ENCODE data around the gene PGAP1.

DNA sequence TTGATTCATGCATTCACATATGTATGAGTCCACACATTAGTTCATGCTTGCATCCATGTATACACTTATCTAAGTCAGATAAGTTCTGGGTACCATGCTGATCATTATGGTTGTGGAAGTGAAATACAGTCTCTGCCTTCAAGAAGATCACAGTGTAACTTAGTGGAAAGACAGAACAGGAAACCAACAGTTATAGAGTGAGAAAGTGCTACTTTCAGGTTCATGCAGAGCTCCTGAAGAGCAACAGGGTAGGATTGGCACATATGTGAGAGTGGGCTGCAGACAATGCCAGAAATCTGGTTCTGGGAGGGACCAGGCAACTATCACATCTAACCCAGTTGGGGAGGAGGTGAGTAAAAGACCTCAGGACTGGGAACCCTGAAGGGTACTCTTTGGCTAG is 35.4 kb upstream of the PGAP1 start:
- TF ChIP-seq, protein P1, sequence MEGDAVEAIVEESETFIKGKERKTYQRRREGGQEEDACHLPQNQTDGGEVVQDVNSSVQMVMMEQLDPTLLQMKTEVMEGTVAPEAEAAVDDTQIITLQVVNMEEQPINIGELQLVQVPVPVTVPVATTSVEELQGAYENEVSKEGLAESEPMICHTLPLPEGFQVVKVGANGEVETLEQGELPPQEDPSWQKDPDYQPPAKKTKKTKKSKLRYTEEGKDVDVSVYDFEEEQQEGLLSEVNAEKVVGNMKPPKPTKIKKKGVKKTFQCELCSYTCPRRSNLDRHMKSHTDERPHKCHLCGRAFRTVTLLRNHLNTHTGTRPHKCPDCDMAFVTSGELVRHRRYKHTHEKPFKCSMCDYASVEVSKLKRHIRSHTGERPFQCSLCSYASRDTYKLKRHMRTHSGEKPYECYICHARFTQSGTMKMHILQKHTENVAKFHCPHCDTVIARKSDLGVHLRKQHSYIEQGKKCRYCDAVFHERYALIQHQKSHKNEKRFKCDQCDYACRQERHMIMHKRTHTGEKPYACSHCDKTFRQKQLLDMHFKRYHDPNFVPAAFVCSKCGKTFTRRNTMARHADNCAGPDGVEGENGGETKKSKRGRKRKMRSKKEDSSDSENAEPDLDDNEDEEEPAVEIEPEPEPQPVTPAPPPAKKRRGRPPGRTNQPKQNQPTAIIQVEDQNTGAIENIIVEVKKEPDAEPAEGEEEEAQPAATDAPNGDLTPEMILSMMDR (IDR thresholded peaks at IDR 0.05), result no peak
- TF ChIP-seq POLR2A (IDR thresholded peaks at IDR 0.05), result no peak
- no peak for TF ChIP-seq EP300 (IDR thresholded peaks at IDR 0.05)

Measured in tibial nerve (tissue), 4 donors.